Muscle of leg (tissue), 11 donors: ENCODE results near the gene ASB16. TPM values are rescaled to one million over a fixed set of nuclear protein-coding genes. Genes with fewer than 3 reads are reported as not detected.

Experiments
- DNase-seq: peaks from one replicate; pipeline ENCODE4 v3.0.0; 2013
- H3K27ac ChIP-seq: one replicate; pipeline ENCODE4 v1.5.1; 2013; ENCODE audit warnings: mild to moderate bottlenecking, low read length, control low read depth
- H3K27me3 ChIP-seq: one replicate; pipeline ENCODE4 v1.6.1; 2013; ENCODE audit warnings: low read length; ENCODE audit not compliant: control insufficient read depth, insufficient read depth
- H3K36me3 ChIP-seq: one replicate; pipeline ENCODE4 v1.6.1; 2013; ENCODE audit warnings: low read length; ENCODE audit not compliant: control insufficient read depth, insufficient read depth
- H3K4me1 ChIP-seq: one replicate; pipeline ENCODE4 v1.6.1; 2013; ENCODE audit warnings: low read length; ENCODE audit not compliant: control insufficient read depth, insufficient read depth
- H3K4me3 ChIP-seq: one replicate; pipeline ENCODE4 v1.5.1; 2013; ENCODE audit warnings: low read length, control low read depth
- H3K9me3 ChIP-seq: replicated peaks from 2 replicates; pipeline ENCODE4 v1.6.1; 2013; ENCODE audit warnings: low read depth, low read length; ENCODE audit not compliant: control insufficient read depth
- WGBS: methylation state at CpG from one replicate; pipeline ENCODE4 v1.1.5; 2013; ENCODE audit warnings: missing lambda C conversion rate; ENCODE audit not compliant: insufficient coverage; 5-methylcytosine and 5-hydroxymethylcytosine counted together
- polyA plus RNA-seq, 8 donors: library from polyadenylated mRNA; unstranded; fragments of 120-200 nt; gene quantifications; one replicate each; pipeline versions ENCODE4 v1.2.1 to v1.2.3, GENCODE V29; 2013; ENCODE audit warnings: inconsistent platforms in 1 of 8, low replicate concordance in 1 of 8; ENCODE audit not compliant: insufficient read length in 8 of 8, insufficient read depth in 1 of 8
- total RNA-seq: library from RNA; stranded (reverse); fragments of 120-200 nt; gene quantifications from one replicate; pipeline ENCODE4 v1.2.4, GENCODE V29; 2013

The ASB16 gene
- total and polyA plus RNA-seq, 9 donors: 3.3 to 17.9 (median 11.5) TPM

- peaks cover 28% of the 10 kb centered on the region for H3K4me1 ChIP-seq
- WGBS: 24% methylated on average over 58 of the region's 64 CpGs
- peak; percentile 90 for DNase-seq
- peak overlapping the region; percentile 62 for H3K27ac ChIP-seq
- no peaks in the 10 kb centered on the region for H3K9me3 ChIP-seq
- H3K4me3 ChIP-seq: no peak overlapping the region
- H3K27me3 ChIP-seq: no peaks in the 10 kb centered on the region
- H3K36me3 ChIP-seq: peaks cover 84% of the 10 kb centered on the region
Measured at GRCh38 chr17:44210342-44211192, 40.1 kb downstream of the ASB16 start.

GRCh38 chr17:44211281-44212265 is 41.1 kb downstream of the ASB16 start:
- H3K4me1 ChIP-seq: peaks cover 28% of the 10 kb centered on the region
- H3K36me3 ChIP-seq: peaks cover 93% of the 10 kb centered on the region
- no peaks in the 10 kb centered on the region for H3K27me3 ChIP-seq
- no peak overlapping the region for H3K4me3 ChIP-seq
- no peak for DNase-seq
- H3K27ac ChIP-seq: no peak overlapping the region
- 88% methylated on average over 25 of the region's 30 CpGs for WGBS
- no peaks in the 10 kb centered on the region for H3K9me3 ChIP-seq

- peaks cover 92% of the 10 kb centered on the region for H3K36me3 ChIP-seq
- 47% methylated on average over 20 of the region's 31 CpGs for whole genome bisulfite sequencing
- no peak overlapping the region for H3K27ac ChIP-seq
- H3K9me3 ChIP-seq: no peaks in the 10 kb centered on the region
- H3K4me3 ChIP-seq: no peak overlapping the region
- H3K4me1 ChIP-seq: peaks cover 39% of the 10 kb centered on the region
- H3K27me3 ChIP-seq: no peaks in the 10 kb centered on the region
- peak; percentile 20 for DNase-seq
Measured at GRCh38 chr17:44212507-44213402, 42.3 kb downstream of the ASB16 start.

GRCh38 chr17:44213403-44214229 is 43.1 kb downstream of the ASB16 start:
- DNase-seq: peak; percentile 27
- H3K27me3 ChIP-seq: no peaks in the 10 kb centered on the region
- no peak overlapping the region for H3K4me3 ChIP-seq
- H3K36me3 ChIP-seq: peaks cover 87% of the 10 kb centered on the region
- 72% methylated on average over 9 of the region's 15 CpGs for WGBS
- no peaks in the 10 kb centered on the region for H3K9me3 ChIP-seq
- H3K4me1 ChIP-seq: peaks cover 45% of the 10 kb centered on the region
- no peak overlapping the region for H3K27ac ChIP-seq

- no peak for DNase-seq
- Histone ChIP-seq H3K4me1 (peaks cover 45% of the 10 kb centered on the region), H3K9me3 (no peaks in the 10 kb centered on the region), H3K27ac (peak overlapping the region; percentile 1), H3K4me3 (no peak overlapping the region), H3K36me3 (peaks cover 82% of the 10 kb centered on the region), H3K27me3 (no peaks in the 10 kb centered on the region)
- no CpG with 5 or more reads among the region's 1 CpG for WGBS
Measured at GRCh38 chr17:44214230-44214494, 43.7 kb downstream of the ASB16 start.

GRCh38 chr17:44214896-44215295 is 44.4 kb downstream of the ASB16 start:
- Histone ChIP-seq H3K4me1 (peaks cover 44% of the 10 kb centered on the region), H3K4me3 (no peak overlapping the region), H3K27me3 (no peaks in the 10 kb centered on the region), H3K27ac (no peak overlapping the region), H3K36me3 (peaks cover 74% of the 10 kb centered on the region), H3K9me3 (no peaks in the 10 kb centered on the region)
- no peak for DNase-seq
- 95% methylated on average over 5 of the region's 6 CpGs for WGBS

- peaks cover 33% of the 10 kb centered on the region for H3K4me1 ChIP-seq
- H3K9me3 ChIP-seq: no peaks in the 10 kb centered on the region
- H3K36me3 ChIP-seq: peaks cover 65% of the 10 kb centered on the region
- peak; percentile 7 for DNase-seq
- no peaks in the 10 kb centered on the region for H3K27me3 ChIP-seq
- H3K27ac ChIP-seq: no peak overlapping the region
- WGBS: 75% methylated on average over 2 of the region's 5 CpGs
- no peak overlapping the region for H3K4me3 ChIP-seq
Measured at GRCh38 chr17:44216173-44216572, 45.7 kb downstream of the ASB16 start.

GRCh38 chr17:44216694-44217093 is 46.2 kb downstream of the ASB16 start:
- 81% methylated on average over 3 of the region's 5 CpGs for WGBS
- no peak overlapping the region for H3K27ac ChIP-seq
- no peak overlapping the region for H3K4me3 ChIP-seq
- DNase-seq: peak; percentile 3
- peaks cover 29% of the 10 kb centered on the region for H3K4me1 ChIP-seq
- peaks cover 60% of the 10 kb centered on the region for H3K36me3 ChIP-seq
- H3K27me3 ChIP-seq: no peaks in the 10 kb centered on the region
- no peaks in the 10 kb centered on the region for H3K9me3 ChIP-seq

- peaks cover 32% of the 10 kb centered on the region for H3K4me1 ChIP-seq
- peak overlapping the region; percentile 76 for H3K27ac ChIP-seq
- H3K4me3 ChIP-seq: peak overlapping the region; percentile 48
- H3K9me3 ChIP-seq: no peaks in the 10 kb centered on the region
- WGBS: 9% methylated on average over 6 of the region's 10 CpGs
- H3K36me3 ChIP-seq: peaks cover 52% of the 10 kb centered on the region
- H3K27me3 ChIP-seq: no peaks in the 10 kb centered on the region
- no peak for DNase-seq
Measured at GRCh38 chr17:44217738-44218343, 47.3 kb downstream of the ASB16 start.
